NCI-H1930 (cell line): ENCODE data around the gene PKM.

Experiments used
- DNase-seq, 2 experiments: peaks; one replicate each; lab custom pipeline; 2025; lab: John Stamatoyannopoulos, UW

PKM gene

DNA sequence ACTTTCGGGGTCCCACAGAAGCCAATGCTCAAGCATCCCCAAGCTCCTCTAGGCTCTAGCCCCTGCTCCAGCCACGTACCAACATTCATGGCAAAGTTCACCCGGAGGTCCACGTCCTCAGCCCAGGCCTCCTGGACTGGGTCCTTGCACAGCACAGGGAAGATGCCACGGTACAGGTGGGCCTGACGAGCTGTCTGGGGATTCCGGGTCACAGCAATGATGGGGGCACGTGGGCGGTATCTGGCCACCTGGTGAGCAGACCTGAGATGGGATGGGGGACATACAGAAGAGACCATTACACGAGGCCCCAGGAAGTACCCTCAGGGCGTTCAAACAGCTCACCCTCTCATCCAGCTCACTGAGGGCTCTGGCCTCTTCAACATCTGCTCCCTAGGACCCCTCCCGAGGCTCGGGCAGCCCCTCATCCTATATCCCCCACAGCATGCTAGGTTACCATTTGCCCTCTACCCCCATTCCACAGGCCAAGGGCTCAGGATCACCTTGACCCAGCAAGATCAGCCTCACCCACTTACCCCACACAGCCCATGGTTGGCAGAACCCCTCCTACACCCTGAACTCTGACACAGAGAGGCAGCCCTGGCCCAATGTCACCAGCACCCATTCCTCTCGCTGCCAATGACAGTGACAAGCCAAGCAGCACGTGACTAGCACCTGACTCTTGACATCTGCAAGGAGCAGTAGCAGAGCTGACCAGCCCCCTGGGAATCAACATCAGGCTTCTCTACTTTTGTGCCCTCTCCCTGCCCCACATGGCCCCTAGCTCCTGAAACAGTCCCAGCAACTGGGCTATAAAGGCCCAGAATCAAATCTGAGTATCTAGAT is 30.4 kb downstream of the PKM start:
- no peak for DNase-seq

DNA sequence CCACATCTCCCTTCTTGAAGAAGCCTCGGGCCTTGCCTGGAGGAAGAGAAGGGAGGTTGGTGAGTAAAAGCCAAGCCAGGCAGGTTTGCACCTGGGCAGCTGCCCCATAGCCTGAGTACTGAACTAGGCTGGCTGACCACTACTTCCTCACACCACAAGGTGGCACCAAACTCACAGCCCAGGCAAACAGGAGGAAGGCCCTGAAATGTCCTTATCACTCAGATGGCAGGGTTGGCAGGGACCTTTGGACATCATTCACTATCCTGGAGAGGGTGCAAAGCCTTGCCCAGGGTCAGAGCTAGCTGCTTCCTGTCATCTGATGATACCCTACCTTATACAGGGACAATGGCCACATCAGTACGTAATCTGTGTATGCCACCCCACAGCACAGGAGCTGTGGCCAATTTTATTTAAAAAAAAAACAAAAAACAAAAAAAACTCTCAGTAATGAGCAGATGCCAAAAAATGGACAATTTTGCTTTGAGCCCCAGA is 31.2 kb downstream of the PKM start:
- peak; percentile 7 to 38 for DNase-seq

DNA sequence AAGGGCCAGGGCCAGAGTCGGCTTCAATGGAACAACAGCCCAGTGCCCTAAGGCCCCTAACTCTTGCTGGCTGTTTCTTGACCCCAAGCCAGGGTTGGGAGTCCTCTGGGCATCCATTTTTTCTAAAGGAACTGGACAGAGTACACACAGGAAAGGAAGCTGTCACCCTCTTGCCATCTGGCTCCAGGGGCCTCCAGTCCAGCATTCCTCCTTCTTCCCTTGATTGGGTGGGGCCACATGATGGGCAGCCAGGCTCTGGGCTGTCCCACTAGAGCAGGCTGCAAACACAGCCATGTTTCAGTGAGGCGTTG is 31.8 kb downstream of the PKM start:
- DNase-seq, result no peak

DNA sequence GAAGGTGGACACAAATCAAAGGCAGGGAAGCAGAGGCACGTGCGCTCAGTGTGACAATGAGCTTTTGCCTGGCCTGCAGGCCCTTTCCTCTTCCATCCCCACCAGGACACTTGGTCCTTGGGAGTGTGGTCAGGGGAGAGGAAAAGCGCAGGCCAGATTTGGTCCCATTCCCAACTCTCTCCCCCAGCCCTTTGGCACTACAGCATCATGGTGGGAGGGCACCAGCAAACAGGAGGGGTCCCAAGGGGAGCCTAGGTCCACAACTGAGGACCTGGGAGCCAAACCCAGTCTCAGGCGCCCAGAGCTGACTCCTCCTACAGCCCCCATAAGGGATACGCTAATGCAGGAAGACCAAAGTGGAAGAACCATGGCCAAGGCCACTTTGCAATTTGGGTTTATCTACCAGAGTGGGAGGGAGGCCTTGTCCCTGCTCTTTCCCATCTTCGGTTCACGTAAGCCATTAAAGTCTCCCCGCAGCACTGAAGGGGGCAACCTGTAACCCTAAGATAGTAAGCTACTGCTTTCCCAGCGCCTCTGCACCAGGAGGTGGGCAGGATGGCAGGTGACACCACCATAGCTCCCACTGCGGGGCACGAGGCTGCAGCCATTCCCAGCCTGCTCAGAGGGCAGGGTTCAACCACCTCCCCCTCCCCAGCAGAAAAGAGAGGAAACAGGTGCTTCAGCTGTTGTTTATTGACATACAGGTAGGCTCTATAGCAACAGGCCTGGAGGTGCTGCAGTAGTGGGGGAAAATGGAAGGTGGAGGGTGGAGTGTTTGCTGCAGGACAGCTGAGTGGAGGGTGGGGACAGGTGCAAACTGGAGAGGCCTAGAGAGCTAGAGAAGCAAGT is 32.4 kb downstream of the PKM start:
- no peak for DNase-seq

DNA sequence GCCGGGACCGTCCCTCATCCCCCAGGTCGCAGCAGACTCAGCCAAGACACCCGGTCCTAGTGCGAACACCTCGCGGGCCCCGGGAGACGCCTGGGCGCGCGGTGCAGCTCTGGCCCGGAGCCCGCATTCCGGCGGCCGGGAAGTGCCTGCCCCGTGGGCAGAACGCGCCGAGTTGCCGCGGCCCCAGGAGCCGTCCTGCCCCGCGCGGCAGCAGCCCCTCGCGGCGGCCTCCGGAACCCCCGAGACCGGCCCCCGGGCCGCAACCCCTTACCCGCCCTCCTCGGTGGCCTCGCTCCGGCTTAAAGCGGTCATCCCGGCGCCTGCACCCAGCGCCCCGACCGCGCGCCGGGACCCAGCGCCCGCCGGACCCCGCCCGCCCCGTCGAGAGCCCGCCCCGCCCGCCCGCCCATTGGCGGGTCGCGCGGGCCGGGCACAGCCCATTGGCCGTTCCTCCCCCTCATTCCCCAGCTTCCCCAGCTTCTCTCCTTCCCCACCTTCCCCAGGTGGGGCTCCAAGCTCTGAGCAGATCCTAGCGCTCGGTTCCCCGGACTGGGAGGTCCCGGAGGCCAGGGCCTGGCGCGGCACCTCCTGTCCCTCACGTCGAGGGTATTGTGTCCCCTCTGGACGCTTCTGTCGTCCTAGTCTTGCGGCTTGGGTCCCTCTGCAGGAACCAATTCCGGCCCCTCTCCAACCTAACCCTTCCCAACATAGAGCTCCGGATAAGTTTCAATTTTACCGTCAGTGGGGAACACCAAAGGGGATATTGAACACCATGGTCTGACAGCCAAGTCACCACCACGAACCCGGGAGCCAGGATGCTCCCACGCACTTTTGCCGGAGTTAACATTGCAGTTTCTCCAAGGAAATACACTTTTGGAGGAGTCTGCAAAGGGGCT is 33.3 kb downstream of the PKM start, which contains the start of gene GRAMD2A:
Gene GRAMD2A (minus strand): TSS at position 328 of the 896 bp plus-strand sequence.
- DNase-seq, result no peak

DNA sequence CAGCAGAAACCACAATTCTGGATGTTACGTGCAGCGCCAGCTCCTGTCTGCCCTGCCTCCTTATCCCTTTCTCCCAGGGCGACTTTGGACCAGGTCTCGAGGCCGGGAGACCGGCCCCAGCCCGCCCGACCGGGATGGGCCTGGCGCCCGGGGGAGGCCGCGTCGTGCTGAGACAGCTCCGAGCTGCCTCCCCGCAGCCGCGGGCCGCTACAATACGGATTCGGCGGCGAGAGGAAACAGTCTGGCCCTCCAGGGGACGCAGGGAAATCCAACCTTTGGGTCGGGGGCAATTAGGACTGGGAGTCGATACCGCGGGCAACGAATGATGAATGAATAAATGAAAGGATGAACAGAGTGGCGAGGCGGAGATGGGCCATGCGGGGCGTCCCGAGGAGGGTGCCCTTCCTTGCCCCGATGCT is 33.9 kb downstream of the PKM start:
- no peak for DNase-seq

DNA sequence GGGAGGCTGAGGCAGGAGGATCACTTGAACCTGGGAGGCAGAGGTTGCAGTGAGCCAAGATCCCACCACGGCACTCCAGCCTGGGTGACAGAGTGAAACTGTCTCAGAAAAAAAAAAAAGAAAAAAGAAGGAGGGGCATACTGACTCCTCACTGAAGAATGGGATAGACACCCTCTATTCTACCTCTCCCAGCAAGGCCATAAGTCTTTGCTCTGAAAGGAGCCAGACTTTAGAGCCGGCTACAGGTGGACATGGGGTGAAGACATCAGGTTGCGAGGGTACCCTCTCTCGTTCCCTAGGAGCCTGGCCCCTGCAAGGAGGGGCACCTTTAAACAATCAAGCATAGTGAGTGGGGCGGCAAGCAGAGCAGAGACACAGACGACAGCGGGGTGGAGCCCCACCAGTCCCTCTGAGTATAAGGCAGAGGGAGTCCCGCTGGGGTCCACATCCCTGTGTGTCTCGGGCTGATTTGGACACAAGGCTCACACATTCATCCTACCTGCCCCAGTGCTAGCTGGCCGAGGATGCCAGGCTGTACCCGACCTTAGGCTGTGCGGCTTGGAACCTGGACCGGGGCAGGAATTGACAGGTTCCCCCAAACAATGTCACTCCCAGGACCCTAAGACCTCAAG is 34.5 kb downstream of the PKM start:
- no peak for DNase-seq

DNA sequence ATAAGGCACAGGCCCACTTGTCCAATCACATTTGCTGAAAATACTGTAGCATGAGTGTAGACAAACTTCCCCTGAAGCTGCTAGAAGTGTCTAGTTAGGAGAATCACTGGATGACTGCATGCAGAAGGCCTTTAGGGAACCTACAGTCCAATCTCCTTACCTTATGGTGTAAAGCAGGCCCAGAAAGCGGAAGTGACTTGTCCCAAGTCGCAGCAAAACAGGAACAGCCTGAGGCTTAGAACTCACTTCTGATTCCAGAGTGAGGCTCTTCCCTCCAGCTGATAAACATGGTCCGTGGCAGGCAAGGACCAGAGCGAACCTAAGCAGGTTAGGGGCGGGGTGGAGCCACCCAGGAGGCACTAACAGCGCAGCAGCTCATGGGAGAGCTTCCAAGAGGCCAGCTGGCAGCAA is 35.9 kb downstream of the PKM start:
- DNase-seq, result no peak

DNA sequence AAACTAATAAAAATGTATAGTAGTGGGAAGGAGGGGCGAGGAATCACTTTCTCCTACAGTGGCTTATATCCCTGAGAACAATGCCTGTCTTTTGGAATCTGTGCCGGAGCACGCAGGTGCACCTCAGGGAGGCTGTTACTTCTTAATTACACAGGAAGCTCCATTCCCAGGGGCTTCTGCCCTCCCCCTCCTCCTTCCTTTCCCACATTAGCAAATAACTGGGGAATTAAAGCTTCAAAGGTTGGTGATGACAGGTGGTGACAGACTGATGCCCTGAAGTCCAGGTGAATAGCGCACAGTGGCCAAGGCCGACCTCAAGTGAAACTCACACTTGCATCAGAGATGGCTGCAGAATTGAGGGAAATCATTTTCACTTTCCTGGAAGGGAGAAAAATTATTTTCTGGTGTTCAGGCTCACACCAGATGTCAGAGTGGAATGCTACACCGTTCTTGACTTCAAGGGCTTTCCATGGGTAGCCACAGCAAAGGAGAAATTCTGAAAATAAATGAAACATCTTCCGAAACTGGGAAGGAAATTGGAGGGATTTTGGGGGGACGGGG is 37.1 kb downstream of the PKM start:
- no peak for DNase-seq

DNA sequence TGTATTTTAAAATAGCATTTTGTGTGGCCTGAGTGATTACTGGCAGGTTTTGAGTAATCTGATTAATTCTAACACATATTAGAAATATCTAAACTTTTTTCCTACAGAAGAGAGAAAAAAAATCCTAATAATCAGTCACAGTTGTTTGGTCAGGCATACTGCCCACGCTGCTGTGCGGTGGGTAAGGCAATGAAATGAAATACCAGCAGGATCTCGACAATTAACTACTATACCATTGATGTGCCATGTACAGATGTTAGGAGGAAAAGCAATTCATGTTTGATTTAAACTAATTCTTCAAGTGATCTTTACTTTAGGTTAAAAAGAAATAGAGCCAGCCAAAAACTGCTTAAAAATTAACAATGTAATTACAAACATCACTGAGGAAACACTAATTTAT is 38.6 kb downstream of the PKM start:
- DNase-seq, result no peak

DNA sequence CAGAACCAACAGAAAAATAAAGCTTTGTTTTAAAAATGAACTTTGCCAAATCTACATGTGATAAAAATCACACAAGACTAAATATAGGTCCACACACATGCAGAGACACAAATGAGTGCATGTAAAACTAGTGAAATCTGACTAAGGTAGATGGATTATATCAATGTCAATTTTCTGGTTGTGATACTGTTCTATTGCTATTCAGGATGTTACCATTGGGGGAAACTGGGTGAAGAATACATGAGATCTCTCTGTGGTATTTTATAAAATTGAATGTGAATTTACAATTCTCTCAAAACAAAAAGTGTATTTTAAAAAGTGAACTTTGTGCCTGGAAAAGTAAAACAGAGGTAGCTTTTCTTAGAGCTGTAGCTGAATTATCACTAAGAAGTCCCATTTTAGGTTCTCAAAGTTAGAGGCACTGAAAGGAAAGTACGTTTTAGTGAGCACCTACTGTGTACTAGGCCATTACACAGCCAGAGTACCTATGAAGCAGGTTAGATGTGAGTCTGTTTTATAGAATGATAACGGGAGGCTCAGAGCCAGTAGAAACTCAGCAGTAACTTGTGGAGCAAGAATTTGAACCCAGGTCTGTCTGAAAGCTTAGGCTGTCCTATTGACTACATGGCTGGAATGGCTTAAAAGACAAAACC is 41.6 kb downstream of the PKM start:
- DNase-seq, result no peak

DNA sequence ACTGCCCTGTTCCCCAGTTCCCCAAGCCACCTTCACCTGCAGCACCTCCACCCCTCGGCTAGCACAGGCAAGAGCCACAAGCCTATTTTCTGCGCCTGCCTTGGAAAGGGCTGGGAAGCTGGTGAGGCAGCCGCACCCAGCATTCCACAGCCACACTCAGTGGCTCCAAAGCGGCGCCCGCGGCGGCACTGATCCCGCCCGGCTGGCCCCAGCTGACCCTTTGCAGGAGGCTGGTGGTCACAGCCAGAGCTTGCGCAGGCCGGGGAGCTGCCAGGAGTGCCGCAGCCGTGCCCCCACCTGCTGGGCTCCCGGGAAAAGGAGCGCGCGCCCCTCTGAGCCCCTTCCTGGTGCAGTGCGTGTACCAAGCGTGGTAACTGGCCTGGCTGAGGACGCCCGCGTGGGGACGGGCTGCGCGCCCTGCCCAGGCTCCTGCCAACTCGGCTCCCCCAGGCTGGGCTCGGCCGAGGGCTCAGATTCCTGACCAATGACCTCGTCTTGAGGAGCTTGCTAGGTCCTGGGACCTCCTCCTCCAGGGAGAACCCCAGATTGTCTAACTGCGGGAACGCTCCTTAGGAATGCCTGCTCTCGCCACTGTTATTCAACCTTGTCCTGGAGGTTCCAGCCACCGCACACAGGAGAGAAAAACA is 46.7 kb downstream of the PKM start:
- no peak for DNase-seq

DNA sequence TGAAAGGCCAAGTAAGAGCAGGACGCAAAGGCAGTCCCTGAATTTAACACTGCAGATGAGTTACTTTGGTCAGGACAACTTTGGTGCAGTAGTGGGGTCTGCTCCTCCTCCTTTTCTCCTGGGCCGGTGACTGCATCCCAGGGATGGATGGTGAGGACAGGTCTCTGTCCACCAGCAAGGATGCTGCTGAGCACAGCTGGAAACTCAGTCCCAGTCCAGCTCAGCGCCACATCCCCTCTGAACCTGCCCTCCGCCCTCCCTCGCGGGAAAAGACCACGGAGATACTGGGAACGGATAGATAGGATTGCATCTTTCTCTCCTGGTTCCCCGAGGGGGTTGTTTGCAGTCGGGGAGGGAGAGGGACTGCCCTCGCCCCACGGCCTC is 47.2 kb downstream of the PKM start:
- no peak for DNase-seq

DNA sequence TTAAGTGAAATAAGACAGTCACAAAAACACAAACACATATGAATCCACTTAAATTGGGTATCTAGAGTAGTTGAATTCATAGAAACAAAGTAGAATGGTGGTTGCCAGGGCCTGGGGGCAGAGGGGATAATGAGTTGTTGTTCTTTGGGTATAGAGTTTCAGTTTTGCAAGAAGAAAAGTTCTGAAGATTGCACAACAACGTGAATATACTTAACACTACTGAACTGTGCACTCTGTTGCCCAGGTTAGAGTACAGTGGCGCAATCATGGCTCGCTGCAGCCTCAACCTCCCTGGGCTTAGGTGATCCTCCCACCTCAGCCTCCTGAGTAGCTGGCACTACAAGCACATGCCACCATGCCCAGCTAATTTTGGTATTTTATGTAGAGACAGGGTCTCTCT is 48.3 kb downstream of the PKM start:
- DNase-seq, result no peak

DNA sequence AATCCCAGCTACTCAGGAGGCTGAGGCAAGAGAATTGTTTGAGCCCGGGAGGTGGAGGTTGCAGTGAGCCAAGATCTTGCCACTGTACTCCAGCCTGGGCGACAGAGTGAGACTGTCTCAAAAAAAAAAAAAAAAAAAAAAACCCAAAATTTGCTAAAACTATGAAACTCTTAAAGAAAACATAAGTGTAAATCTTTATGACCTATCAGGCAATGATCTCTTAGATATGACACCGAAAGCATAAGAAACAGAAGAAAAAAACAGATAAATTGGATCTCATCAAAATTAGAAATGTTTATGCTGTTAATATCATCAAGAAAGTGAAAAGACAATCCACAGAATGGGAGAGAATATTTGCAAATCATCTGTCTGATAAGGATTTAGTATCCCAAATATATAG is 48.7 kb downstream of the PKM start:
- DNase-seq, result no peak

DNA sequence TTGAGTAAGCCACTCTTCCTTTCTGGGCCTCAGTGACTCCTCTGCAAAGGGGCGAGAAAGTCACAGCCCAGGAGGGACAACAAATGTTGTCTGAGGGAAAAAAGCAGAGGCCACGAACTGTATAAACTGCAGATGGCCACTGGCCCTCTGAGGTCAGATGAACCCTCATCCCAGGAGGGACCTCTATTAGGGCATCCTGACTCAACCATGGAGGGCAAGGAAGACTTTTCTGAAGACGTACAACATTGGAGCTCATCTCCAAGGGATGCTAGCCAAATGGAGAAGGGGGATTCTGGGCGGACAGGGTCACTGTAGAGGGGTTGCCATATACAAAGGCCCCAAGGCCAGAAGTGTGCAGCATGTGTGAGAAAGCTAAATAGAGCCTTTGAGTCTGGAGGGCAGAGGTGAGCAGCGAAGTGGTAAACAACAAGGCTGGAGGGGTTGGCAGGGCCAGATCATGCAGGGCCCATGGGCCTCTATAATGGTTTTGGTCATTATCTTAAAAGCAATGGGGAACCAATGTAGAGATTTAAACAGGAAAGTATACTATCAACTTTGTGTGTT is 50.1 kb downstream of the PKM start:
- no peak for DNase-seq

DNA sequence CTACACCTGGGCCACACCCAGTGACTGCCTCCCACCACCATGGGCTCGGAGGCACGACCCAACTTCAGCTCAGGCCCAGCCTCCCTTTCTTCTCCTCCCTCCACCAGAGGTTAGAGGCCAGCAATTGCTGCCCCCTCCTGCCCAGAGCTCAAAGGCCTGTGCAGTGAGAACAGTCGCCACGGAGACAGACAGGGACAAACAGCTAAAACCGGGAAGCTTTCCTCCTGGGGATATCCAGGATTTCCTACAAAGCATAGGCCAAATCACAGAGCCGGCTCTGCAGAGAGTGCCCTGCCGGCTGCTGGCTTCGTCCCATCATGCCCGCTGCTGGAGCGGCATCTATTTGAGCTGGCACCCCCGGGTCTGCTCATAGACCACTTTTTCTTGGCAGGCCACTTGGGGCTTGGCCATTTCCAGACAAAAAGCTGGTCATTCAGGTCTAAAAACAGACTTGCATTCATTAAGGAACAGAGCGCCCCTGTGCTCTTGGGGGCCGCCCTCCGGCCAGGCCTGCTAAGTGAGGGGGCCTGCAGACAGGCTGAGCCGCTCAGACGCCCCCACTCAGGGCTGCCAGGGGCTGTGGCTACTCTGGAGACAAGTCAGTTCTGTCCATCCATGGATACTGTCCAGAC is 50.9 kb downstream of the PKM start:
- no peak for DNase-seq

DNA sequence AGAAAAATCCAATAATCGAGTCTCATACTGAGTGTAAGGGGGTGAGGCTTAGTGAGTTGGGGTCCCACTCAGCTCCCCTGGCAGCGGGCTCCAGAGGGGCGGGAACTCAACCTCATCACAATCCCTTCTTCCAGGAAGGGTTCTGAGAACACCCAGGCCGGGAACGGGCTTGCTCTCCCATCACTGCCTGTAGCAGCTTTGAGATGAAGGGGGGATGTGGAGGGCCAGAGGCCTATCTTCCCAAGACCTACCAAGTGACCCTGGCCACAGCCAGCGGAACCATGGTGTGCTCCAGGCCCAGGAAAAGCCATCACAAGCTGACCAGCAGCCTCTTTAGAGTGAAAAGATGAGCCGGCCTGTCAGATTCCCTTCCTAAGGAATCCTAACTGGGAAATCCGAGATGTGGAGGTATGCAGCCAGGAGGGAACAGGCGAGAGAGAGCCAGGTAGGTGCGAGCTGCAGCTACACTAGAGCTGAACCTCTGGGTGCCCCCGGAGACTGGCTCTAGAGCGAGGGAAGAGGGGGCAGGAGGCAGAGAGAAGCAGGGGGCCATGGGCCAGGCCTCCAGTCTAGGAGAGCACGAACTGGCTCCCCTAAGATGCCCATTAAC is 51.9 kb downstream of the PKM start:
- DNase-seq, result no peak

DNA sequence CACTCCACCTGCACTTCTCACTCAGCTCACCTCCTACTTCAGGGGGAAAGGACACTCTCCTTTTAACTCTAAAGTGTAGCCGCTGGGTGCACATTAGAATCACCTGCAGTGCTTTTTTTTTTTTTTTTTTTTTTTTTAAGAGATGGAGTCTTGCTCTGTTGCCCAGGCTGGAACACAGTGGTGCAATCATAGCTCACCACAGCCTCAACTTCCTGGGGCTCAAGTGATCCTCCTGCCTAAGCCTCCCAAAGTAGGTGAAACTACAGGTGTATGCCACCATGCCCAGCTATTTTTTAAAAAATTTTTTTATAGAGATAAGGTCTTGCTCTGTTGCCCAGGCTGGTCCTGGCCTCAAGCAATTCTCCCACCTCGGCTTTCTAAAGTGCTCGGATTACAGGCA is 54.2 kb downstream of the PKM start:
- DNase-seq, result no peak
